ENCODE data around the gene SHANK3. TPM values are rescaled to one million over a fixed set of nuclear protein-coding genes. Genes with fewer than 3 reads are reported as not detected.

Gene SHANK3
- total and polyA plus RNA-seq, 2 donors (not counting 3 experiments of a cell fraction or from before 2014, with no cell fraction given) = 26.1 to 158 TPM

DNA sequence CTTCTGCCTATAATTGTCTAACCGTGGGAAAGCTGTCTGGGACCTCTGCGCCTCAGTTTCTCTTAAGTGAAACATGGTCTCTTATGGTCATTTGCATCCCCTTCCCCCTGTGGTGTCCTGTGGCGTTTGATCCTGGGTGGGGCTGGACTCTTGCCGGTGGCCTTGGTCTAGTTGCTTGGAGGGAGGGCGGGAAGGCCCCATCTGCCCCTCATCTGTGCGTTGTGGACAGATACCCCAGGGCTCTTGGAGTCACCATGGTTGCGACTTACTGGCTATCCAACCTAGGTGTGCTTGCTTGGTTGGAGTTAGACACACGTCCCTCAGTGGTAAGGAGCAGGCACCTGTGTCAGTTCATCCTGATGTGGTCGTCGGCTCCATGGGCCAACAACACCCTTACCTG lies 15.2 kb downstream of the SHANK3 start:
- no peak for FAIRE-seq
- Histone ChIP-seq H3K4me3 (replicated peaks in 1 of 3; ENCODE audit: insufficient read depth in 1 of 3, low read depth in 1 of 3, low read length in 3 of 3) (no peak overlapping the region), H3K9me3 (replicated peaks; ENCODE audit: control insufficient read depth, insufficient read depth, low read length) (no peaks in the 10 kb centered on the region), H3K27ac (ENCODE audit: insufficient read depth, low read depth, low read length) (no peak overlapping the region), H3K4me1 (ENCODE audit: control insufficient read depth, extremely low read depth, insufficient read depth, low read length) (peaks cover 20% of the 10 kb centered on the region), H3K4me2 (ENCODE audit: insufficient read depth, low read length) (no peak overlapping the region), H4K20me1 (replicated peaks; ENCODE audit: control insufficient read depth, extremely low read depth, insufficient read depth, low read length) (peaks cover 15% of the 10 kb centered on the region), H3K79me2 (ENCODE audit: control insufficient read depth, insufficient read depth, low read length) (peaks cover 81% of the 10 kb centered on the region), H2AFZ (ENCODE audit: low read depth, low read length) (no peak overlapping the region), H3K9ac (replicated peaks; ENCODE audit: extremely low read depth, insufficient read depth, low read length) (no peak overlapping the region), H3K27me3 (ENCODE audit: control insufficient read depth in 2 of 2, insufficient read depth in 2 of 2, low read length in 2 of 2) (no peaks in the 10 kb centered on the region), H3K36me3 (ENCODE audit: control insufficient read depth in 2 of 2, extremely low read depth in 1 of 2, insufficient read depth in 2 of 2, low read length in 2 of 2) (peaks cover 38 to 40% of the 10 kb centered on the region in 2 experiments), H3K9me1 (replicated peaks; ENCODE audit: control insufficient read depth, extremely low read depth, insufficient read depth, low read length) (no peaks in the 10 kb centered on the region)
- POLR2A ChIA-PET = no interaction called here
- no TSS peak for BruUV-seq (replicated peaks)
- no peak for DNase-seq (ENCODE audit: low read depth, low spot score)
- intact Hi-C loops (cut with micrococcal nuclease) (no loop called here), dilution Hi-C loops (cut with MboI; ENCODE audit: extremely low pct_ligation_motif_present, low sequenced_read_pairs) (no loop called here)
- no peak for TF ChIP-seq EZH2 (IDR thresholded peaks at IDR 0.05; ENCODE audit: borderline replicate concordance, low read depth, low read length, severe bottlenecking)
- TF ChIP-seq FOS (IDR thresholded peaks at IDR 0.05; ENCODE audit: borderline replicate concordance, insufficient read depth, low read length) = no peak
- no peak for TF ChIP-seq POLR2AphosphoS5 (IDR thresholded peaks at IDR 0.05; ENCODE audit: insufficient read depth, low read depth, low read length)
- TF ChIP-seq, protein P1, sequence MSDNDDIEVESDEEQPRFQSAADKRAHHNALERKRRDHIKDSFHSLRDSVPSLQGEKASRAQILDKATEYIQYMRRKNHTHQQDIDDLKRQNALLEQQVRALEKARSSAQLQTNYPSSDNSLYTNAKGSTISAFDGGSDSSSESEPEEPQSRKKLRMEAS (IDR thresholded peaks at IDR 0.05; ENCODE audit: insufficient read depth, insufficient read length) = no peak
- no peak for TF ChIP-seq CTCF (IDR thresholded peaks at IDR 0.05; ENCODE audit: extremely low read depth in 1 of 2, insufficient read depth in 1 of 2, low read depth in 1 of 2, low read length in 2 of 2)
- CTCF ChIA-PET = no interaction called here

- peaks cover 18% of the 10 kb centered on the region for H4K20me1 ChIP-seq (replicated peaks; ENCODE audit: control insufficient read depth, extremely low read depth, insufficient read depth, low read length)
- no peak overlapping the region for H3K27ac ChIP-seq (ENCODE audit: insufficient read depth, low read depth, low read length)
- H3K36me3 ChIP-seq (ENCODE audit: control insufficient read depth in 2 of 2, extremely low read depth in 1 of 2, insufficient read depth in 2 of 2, low read length in 2 of 2) = peaks cover 38 to 39% of the 10 kb centered on the region in 2 experiments
- H3K27me3 ChIP-seq (ENCODE audit: control insufficient read depth in 2 of 2, insufficient read depth in 2 of 2, low read length in 2 of 2) = no peaks in the 10 kb centered on the region
- ChIA-PET POLR2A (no interaction called here), CTCF (no interaction called here)
- FAIRE-seq (no peak), DNase-seq (ENCODE audit: low read depth, low spot score) (no peak)
- H3K9ac ChIP-seq (replicated peaks; ENCODE audit: extremely low read depth, insufficient read depth, low read length) = no peak overlapping the region
- intact Hi-C loops (cut with micrococcal nuclease) = no loop called here
- dilution Hi-C loops (cut with MboI; ENCODE audit: extremely low pct_ligation_motif_present, low sequenced_read_pairs) = no loop called here
- peaks cover 81% of the 10 kb centered on the region for H3K79me2 ChIP-seq (ENCODE audit: control insufficient read depth, insufficient read depth, low read length)
- TF ChIP-seq EZH2 (IDR thresholded peaks at IDR 0.05; ENCODE audit: borderline replicate concordance, low read depth, low read length, severe bottlenecking) (no peak), POLR2A (IDR thresholded peaks at IDR 0.05; ENCODE audit: low read depth, low read length) (peak; percentile 12)
- no peak overlapping the region for H2AFZ ChIP-seq (ENCODE audit: low read depth, low read length)
- no peaks in the 10 kb centered on the region for H3K9me1 ChIP-seq (replicated peaks; ENCODE audit: control insufficient read depth, extremely low read depth, insufficient read depth, low read length)
- peaks cover 20% of the 10 kb centered on the region for H3K4me1 ChIP-seq (ENCODE audit: control insufficient read depth, extremely low read depth, insufficient read depth, low read length)
- no peaks in the 10 kb centered on the region for H3K9me3 ChIP-seq (replicated peaks; ENCODE audit: control insufficient read depth, insufficient read depth, low read length)
- BruUV-seq (replicated peaks) = no TSS peak
- no peak overlapping the region for H3K4me3 ChIP-seq (replicated peaks in 1 of 3; ENCODE audit: insufficient read depth in 1 of 3, low read depth in 1 of 3, low read length in 3 of 3)
- H3K4me2 ChIP-seq (ENCODE audit: insufficient read depth, low read length) = no peak overlapping the region
These were observed 15.8 kb downstream of the SHANK3 start for GRCh38 chr22:50688448-50688847.

All from endothelial cell of umbilical vein (primary cell).